ENCODE measurements around the gene CRPPA.

CRPPA gene

DNA sequence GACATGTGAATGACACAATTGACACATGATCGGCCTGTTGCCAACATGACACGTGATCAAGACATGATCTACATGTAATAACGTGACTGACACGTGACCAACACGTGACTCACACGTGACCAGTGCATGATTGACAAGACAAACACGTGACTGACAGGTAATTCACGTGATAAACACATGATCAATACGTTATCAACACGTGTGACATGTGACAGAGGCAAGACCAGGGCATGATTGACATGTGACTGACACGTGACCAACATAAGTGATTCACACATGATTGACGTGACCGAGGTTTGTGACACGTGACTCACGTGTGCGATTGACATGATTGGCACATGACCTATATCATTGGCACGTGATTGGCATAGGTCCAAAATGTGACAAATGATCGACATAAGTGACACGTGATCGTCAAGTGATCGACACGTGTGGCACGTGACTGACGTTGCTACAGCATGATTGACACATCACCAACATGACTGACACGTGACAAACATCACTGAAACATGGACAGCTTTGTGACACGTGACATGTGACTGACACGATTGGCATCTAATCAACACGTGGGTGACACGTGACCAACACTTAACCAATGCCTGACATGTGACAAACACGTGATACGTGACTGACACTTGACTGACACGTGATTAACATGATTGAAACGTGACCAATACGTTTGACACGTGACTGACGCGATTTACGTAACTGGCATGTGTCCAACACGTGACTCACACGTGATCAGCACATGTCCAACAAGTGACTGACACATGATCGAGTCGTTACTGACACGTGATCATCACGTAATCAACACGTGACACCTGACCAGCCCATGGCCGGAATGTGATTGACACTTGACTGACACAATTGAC is 23.0 kb downstream of the CRPPA start:
- H3K4me2 ChIP-seq (ENCODE audit: low read depth, low read length, poor library complexity, severe bottlenecking) = no peak overlapping the region
- H3K9me3 ChIP-seq (ENCODE audit: insufficient read depth, low read depth, low read length) = peaks cover 34% of the 10 kb centered on the region

DNA sequence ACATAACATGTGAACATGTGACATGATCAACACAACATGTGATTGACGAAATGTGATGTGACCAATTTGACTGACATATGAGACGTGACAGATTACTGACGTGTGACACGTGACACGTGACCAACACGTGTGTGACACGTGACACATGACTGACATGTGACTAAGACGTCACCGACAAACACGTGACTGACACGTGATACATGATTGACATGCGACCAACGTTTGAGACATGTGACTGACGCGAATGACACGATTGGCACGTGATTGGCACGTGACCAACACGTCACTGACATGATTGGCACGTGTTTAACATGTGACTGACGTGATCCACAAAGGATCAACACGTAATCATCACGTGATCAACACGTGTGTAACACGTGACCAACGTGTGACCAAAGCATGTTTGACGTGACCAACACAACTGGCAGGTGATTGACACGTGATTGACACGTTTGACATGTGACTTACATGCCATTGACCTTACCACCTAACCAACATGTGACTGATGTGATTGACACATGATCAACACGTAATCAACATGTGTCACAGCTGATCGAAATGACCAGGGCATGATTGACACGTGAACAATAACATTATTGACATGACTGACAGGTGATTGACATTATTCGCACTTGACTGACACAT is 23.7 kb downstream of the CRPPA start:
- Histone ChIP-seq H3K4me2 (ENCODE audit: low read depth, low read length, poor library complexity, severe bottlenecking) (no peak overlapping the region), H3K27me3 (ENCODE audit: insufficient read depth, low read length, poor library complexity, severe bottlenecking) (no peaks in the 10 kb centered on the region), H3K4me1 (ENCODE audit: insufficient read depth, low read length, poor library complexity, severe bottlenecking) (no peaks in the 10 kb centered on the region), H3K9ac (ENCODE audit: low read depth, low read length, poor library complexity, severe bottlenecking) (no peak overlapping the region), H3K9me2 (replicated peaks; ENCODE audit: low read depth, low read length) (no peaks in the 10 kb centered on the region), H3K9me3 (ENCODE audit: insufficient read depth, low read depth, low read length) (peaks cover 26% of the 10 kb centered on the region), H4K20me1 (ENCODE audit: insufficient read depth, low read length, poor library complexity, severe bottlenecking) (no peaks in the 10 kb centered on the region), H3K79me2 (ENCODE audit: insufficient read depth, low read length) (no peaks in the 10 kb centered on the region), H2AFZ (ENCODE audit: low read length) (no peak overlapping the region), H3K36me3 (ENCODE audit: insufficient read depth, low read length) (no peaks in the 10 kb centered on the region), H3F3A (ENCODE audit: low read depth) (peaks cover 25% of the 10 kb centered on the region; the same call in 1 of the 2 replicates), H3K4me3 (ENCODE audit: low read length, poor library complexity, severe bottlenecking) (no peak overlapping the region)
- no peak for TF ChIP-seq EZH2phosphoT487 (IDR thresholded peaks at IDR 0.05; ENCODE audit: borderline replicate concordance)
- no peak for TF ChIP-seq CTCF (conservative IDR thresholded peaks at IDR 0.05; ENCODE audit: low read length)

More for the DNA sequence above, 23.0 kb downstream of the CRPPA start:
- Histone ChIP-seq H3K9ac (ENCODE audit: low read depth, low read length, poor library complexity, severe bottlenecking) (no peak overlapping the region), H3K9me2 (replicated peaks; ENCODE audit: low read depth, low read length) (no peaks in the 10 kb centered on the region), H3K79me2 (ENCODE audit: insufficient read depth, low read length) (no peaks in the 10 kb centered on the region), H3K36me3 (ENCODE audit: insufficient read depth, low read length) (no peaks in the 10 kb centered on the region; the same call in 1 of the 2 replicates), H3K4me3 (ENCODE audit: low read length, poor library complexity, severe bottlenecking) (no peak overlapping the region), H3K27me3 (ENCODE audit: insufficient read depth, low read length, poor library complexity, severe bottlenecking) (no peaks in the 10 kb centered on the region), H4K20me1 (ENCODE audit: insufficient read depth, low read length, poor library complexity, severe bottlenecking) (no peaks in the 10 kb centered on the region), H3F3A (ENCODE audit: low read depth) (peaks cover 25% of the 10 kb centered on the region; the same call in 1 of the 2 replicates), H3K4me1 (ENCODE audit: insufficient read depth, low read length, poor library complexity, severe bottlenecking) (no peaks in the 10 kb centered on the region), H2AFZ (ENCODE audit: low read length) (no peak overlapping the region)
- no peak for TF ChIP-seq EZH2phosphoT487 (IDR thresholded peaks at IDR 0.05; ENCODE audit: borderline replicate concordance)
- TF ChIP-seq CTCF (conservative IDR thresholded peaks at IDR 0.05; ENCODE audit: low read length) = no peak

- H3K9ac ChIP-seq (ENCODE audit: low read depth, low read length, poor library complexity, severe bottlenecking) = no peak overlapping the region
- H3K79me2 ChIP-seq (ENCODE audit: insufficient read depth, low read length) = no peaks in the 10 kb centered on the region
- no peaks in the 10 kb centered on the region for H3K4me1 ChIP-seq (ENCODE audit: insufficient read depth, low read length, poor library complexity, severe bottlenecking)
- no peak overlapping the region for H3K4me3 ChIP-seq (ENCODE audit: low read length, poor library complexity, severe bottlenecking)
- no peaks in the 10 kb centered on the region for H3K36me3 ChIP-seq (ENCODE audit: insufficient read depth, low read length)
- no peaks in the 10 kb centered on the region for H3K9me2 ChIP-seq (replicated peaks; ENCODE audit: low read depth, low read length)
- peaks cover 24% of the 10 kb centered on the region for H3K9me3 ChIP-seq (ENCODE audit: insufficient read depth, low read depth, low read length)
- no peaks in the 10 kb centered on the region for H4K20me1 ChIP-seq (ENCODE audit: insufficient read depth, low read length, poor library complexity, severe bottlenecking)
- TF ChIP-seq CTCF (conservative IDR thresholded peaks at IDR 0.05; ENCODE audit: low read length) (no peak), EZH2phosphoT487 (IDR thresholded peaks at IDR 0.05; ENCODE audit: borderline replicate concordance) (no peak)
- no peak overlapping the region for H2AFZ ChIP-seq (ENCODE audit: low read length)
- no peak overlapping the region for H3K4me2 ChIP-seq (ENCODE audit: low read depth, low read length, poor library complexity, severe bottlenecking)
- H3K27me3 ChIP-seq (ENCODE audit: insufficient read depth, low read length, poor library complexity, severe bottlenecking) = no peaks in the 10 kb centered on the region
- H3F3A ChIP-seq (ENCODE audit: low read depth) = peaks cover 25% of the 10 kb centered on the region; the same call in 1 of the 2 replicates
Observed at GRCh38 chr7:16396766-16397500, 24.4 kb downstream of the CRPPA start.
